HG02884 (cell line): ENCODE results near the gene ADGB.
"Not testable (repeated sequence)": the region's sequence is repeated elsewhere in the genome, so short reads cannot be mapped to it uniquely, and the experiment has no call there.

Experiments used
- ATAC-seq: cut with Tn5 transposase; IDR thresholded peaks from one replicate; pipeline ENCODE4 v1.9.1; 2021; ENCODE audit warnings: mild to moderate bottlenecking, moderate library complexity; ENCODE audit not compliant: unreplicated experiment

ADGB gene

GRCh38 chr6:146741609-146742008, 142.8 kb downstream of the ADGB start:
- ATAC-seq, result no peak

- no peak for ATAC-seq
These were observed 154.5 kb downstream of the ADGB start for GRCh38 chr6:146753306-146753705.

DNA sequence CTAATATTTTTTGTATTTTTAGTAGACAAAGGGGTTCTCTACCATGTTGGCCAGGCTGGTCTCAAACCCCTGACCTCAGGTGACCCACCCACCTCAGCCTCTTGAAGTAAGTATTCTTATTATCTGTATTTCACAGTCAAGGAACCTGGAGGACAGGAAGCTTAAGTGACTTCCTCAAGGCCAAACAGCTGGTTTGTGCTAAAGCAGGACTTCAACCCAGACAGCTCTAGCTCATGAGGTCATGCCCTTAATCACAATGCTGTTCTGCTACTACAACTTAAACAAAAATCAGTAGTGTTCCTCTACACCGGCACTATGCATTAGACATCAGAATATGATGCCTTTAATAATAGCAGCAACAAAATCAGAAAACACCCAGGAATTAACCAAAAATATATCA, 168.9 kb downstream of the ADGB start:
- ATAC-seq, result no peak

DNA sequence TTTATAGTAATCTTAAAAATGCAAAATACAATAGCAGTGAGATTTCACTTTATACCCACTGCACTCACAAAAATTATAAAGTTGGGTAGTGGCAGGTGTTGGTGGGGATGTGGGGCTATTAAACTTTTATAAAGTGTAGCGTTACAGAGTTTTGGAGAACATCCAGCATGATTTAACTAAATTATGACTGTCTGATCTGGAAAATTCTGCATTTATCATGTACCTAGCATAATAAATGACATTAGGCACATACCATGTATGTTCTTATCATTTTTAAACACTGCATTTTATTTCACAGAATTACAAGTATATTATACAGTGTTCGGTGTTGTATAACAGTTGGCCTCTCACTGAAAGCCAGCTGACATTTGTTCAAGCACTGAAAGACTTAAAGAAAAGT, 169.9 kb downstream of the ADGB start:
- ATAC-seq, result no peak

- ATAC-seq, result no peak
These were observed 171.6 kb downstream of the ADGB start for GRCh38 chr6:146770275-146770964.

GRCh38 chr6:146770965-146771735, 172.4 kb downstream of the ADGB start:
- ATAC-seq, result peak; percentile 78

DNA sequence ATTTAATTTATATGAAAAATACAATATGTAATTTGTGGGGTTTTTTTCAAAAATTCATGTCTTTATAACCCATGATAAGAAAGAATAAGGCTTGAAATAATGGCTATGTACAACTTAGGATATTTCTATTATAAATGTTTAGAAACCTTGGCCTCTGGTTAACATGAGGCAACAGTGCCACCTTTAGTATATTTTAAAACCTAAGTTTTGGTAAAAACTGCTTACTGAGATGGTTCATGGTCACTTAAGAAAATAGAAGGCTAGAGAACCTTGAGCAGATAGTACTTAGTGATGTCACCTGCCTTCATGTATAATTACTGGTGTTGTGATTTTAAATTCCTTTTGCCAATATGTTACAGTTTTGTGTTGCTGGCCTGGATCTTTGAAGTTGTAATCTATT, 176.4 kb downstream of the ADGB start:
- ATAC-seq, result no peak

DNA sequence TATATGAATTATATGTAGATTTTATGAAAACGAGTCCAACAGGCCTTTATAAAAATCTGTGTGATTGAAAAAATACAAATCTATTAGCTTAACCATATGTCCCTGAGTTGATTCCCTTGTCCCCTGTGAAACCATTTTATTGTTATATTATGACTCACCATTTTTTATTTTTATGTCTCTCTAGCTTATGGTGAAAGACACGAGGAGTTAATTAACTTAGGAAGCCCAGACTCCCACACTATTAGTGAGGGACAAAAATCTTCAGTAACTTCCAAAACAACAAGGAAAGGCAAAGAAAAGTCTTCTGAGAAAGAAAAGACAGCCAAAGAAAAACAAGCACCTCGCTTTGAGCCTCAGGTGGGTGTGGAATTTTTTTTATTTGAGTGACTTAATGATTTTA, 183.1 kb downstream of the ADGB start:
- no peak for ATAC-seq

- ATAC-seq, result peak; percentile 94
These were observed 186.3 kb downstream of the ADGB start for GRCh38 chr6:146785001-146785585.

GRCh38 chr6:146787876-146788508, 189.2 kb downstream of the ADGB start:
- no peak for ATAC-seq

DNA sequence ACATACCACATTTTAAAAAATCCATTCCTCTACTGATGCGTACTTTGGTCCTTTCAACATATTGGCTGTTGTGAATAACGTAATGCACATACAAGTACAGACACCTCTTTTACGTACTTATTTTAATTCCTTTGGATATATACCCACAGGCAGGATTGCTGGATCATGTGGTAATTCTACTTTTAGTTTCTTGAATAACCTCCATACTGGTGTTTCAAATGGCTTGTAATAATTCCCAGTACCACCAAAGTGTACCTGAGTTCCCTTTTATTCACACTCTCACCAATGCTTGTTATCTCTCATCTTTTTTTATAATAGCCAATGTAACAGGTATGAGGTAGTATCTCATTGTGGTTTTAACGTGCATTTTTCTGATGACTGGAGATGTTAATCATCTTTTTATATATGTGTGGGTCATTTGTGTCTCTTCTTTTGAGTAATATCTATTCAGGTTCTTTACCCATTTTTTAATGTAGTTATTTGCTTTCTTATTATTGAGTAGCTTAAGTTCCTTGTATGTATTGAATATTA, 191.9 kb downstream of the ADGB start:
- ATAC-seq, result no peak

GRCh38 chr6:146791930-146792329, 193.2 kb downstream of the ADGB start:
- ATAC-seq, result no peak

DNA sequence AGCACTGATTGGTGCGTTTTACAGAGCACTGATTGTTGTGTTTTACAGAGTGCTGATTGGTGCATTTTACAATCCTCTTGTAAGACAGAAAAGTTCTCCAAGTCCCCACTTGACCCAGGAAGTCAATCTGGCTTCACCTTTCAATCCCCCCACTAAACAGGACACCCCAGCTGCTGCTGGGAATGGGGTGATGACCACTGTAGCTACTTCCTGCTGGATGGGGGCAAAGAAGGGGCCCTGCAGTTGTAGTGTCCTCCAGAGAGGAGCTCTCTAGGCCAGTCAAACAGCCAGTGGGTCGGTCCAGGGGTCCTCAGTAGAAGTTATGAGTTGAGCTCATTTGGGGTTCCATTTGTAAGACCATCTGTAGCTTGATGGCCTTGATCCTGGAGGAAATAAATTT, 194.4 kb downstream of the ADGB start:
- ATAC-seq, result not testable (repeated sequence)

DNA sequence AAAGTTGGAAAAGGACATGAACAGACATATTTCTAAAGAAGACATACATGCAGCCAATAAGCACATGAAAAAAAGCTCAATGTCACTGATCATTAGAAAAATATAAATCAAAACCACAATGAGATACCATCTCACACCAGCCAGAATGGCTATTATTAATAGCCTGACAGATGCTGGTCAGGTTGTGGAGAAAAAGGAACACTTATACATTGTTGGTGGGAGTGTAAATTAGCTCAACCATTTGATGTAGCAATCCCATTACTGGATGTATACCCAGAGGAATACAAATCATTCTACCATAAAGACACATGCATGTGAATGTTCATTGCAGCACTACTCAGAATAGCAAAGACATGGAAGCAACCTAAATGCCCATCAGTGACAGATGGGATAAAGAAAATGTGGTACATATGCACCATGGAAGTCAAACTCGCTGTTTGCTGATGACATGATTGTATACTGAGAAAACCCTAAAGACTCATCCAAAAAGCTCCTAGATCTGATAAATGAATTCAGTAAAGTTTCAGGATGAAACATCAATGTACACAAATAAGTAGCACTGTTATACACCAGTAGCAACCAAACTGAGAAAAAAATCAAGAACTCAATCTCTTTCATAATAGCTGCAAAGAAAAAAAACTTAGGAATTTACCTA, 196.8 kb downstream of the ADGB start:
- ATAC-seq, result no peak

DNA sequence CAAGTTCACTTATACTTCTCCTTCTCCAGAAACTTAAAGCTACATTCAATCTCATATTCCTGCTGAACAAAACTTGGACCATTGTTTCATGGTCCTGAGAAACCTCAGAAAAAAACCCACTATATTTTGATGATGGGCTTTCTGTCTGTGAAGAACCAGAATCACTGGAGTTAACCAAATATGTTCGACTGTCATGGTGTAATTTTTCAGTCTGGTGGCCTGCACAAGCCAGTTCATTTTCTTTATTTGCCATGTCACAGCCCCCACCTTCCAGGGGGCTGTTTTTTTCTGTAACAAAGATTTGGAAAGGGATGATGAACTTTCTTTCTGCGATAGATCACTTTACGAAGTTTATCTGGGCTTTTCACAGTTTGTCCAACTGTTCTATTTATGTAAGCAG, 204.4 kb downstream of the ADGB start:
- not testable (repeated sequence) for ATAC-seq

GRCh38 chr6:146803601-146804000, 204.8 kb downstream of the ADGB start:
- no peak for ATAC-seq

GRCh38 chr6:146805546-146806325, 207.0 kb downstream of the ADGB start:
- ATAC-seq, result no peak

DNA sequence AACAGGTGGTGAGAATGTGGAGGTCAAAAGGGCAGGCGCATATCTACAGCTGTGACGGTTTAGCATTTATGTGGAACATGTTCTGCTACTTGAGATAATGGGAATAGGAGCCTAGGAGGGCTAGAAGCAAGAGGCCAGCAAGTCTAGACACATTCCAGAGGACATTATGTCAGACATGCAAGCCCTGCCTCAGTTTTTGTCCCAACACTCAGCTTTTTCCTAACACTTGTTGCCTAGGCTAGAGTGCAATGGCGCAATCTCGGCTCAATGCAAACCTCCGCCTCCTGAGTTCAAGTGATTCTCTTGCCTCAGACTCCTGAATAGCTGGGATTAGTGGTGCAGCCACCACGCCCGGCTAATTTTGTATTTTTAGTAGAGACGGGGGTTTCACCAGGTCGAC, 210.2 kb downstream of the ADGB start:
- not testable (repeated sequence) for ATAC-seq

- ATAC-seq, result not testable (repeated sequence)
These were observed 214.1 kb downstream of the ADGB start for GRCh38 chr6:146812811-146813321.

DNA sequence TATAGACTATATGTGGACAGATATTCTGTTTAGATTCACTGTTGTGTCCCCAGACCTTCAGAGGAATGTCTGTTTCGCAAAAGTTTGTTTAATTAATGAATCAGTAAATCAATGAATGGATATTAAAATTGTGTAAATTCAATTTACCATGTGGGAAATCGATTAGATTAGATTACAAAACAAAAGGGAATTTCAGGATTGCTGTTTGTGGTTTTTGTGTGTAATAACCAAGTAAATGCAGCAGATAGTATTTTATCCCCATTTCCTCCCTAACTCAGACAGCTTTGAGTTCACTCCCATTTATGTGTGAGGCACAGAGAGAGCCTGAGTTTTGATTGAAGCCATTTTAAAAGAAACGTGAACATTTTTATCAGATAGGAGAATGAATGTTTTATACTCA, 214.8 kb downstream of the ADGB start:
- ATAC-seq, result no peak
